Naive thymus-derived CD4-positive, alpha-beta T cell (primary cell): ENCODE results near the gene RIT2. TPM values are rescaled to one million over a fixed set of nuclear protein-coding genes. Genes with fewer than 3 reads are reported as not detected.

Source experiments
- ATAC-seq: fragments of 150-1000 bp; cut with Tn5 transposase; 2 replicates; pipeline ENCODE4 v1.10.0; 2021; ENCODE audit warnings: mild to moderate bottlenecking, moderate library complexity
- CTCF ChIA-PET: fragments of 350-600 bp; sonication (Branson Sonifier 250); formaldehyde crosslinking; loops from one replicate; lab custom pipeline; 2021; ENCODE audit warnings: antibody characterized with exemption; lab: Charles Lee
- POLR2A ChIA-PET: fragments of 350-600 bp; sonication (Branson Sonifier 250); formaldehyde crosslinking; loops from one replicate; lab custom pipeline; 2021; ENCODE audit warnings: antibody characterized with exemption, inconsistent platforms; lab: Charles Lee
- DNase-seq, 9 donors: peaks; one replicate each; pipeline versions ENCODE4 v3.0.0 to v3.0.0-alpha.2; 2020 to 2022; ENCODE audit warnings: mixed read lengths in 1 of 9
- H3K27ac ChIP-seq: one replicate; pipeline ENCODE4 v1.7.0; 2013; ENCODE audit warnings: mild to moderate bottlenecking, low read depth, low read length, moderate library complexity
- H3K27me3 ChIP-seq, 2 donors: one replicate each; pipeline ENCODE4 v1.7.0; 2013; ENCODE audit warnings: low read length in 2 of 2, mild to moderate bottlenecking in 2 of 2, moderate library complexity in 2 of 2; ENCODE audit not compliant: control insufficient read depth in 2 of 2, insufficient read depth in 2 of 2
- H3K36me3 ChIP-seq, 3 experiments: 1 replicate in 2 of 3; 2 replicates in 1 of 3; pipeline ENCODE4 v1.7.0; 2013; ENCODE audit warnings: low read length in 3 of 3, mild to moderate bottlenecking in 3 of 3, moderate library complexity in 1 of 3; ENCODE audit not compliant: insufficient read depth in 3 of 3, control insufficient read depth in 2 of 3
- H3K4me1 ChIP-seq, 2 donors: one replicate each; pipeline ENCODE4 v1.7.0; 2013; ENCODE audit warnings: low read length in 2 of 2, mild to moderate bottlenecking in 2 of 2, moderate library complexity in 1 of 2; ENCODE audit not compliant: control insufficient read depth in 2 of 2, insufficient read depth in 2 of 2
- H3K4me3 ChIP-seq: 2 replicates; pipeline ENCODE4 v1.7.0; 2013; ENCODE audit warnings: mild to moderate bottlenecking, low read length
- H3K9me3 ChIP-seq, 3 experiments: 1 replicate in 2 of 3; 2 replicates in 1 of 3; pipeline ENCODE4 v1.7.0; 2013; ENCODE audit warnings: low read length in 3 of 3; ENCODE audit not compliant: control insufficient read depth in 2 of 3
- H3K27ac Mint-ChIP-seq, 9 donors: one replicate each; pipeline ENCODE4 v1.8.0; 2020 to 2022; ENCODE audit warnings: mixed read lengths in 9 of 9, mild to moderate bottlenecking in 8 of 9, moderate library complexity in 5 of 9, inconsistent platforms in 2 of 9
- H3K27me3 Mint-ChIP-seq, 5 donors: one replicate each; pipeline ENCODE4 v1.8.0; 2021 to 2022; ENCODE audit warnings: mixed read lengths in 5 of 5, mild to moderate bottlenecking in 1 of 5
- H3K36me3 Mint-ChIP-seq, 5 donors: one replicate each; pipeline ENCODE4 v1.8.0; 2020 to 2022; ENCODE audit warnings: mixed read lengths in 5 of 5, mild to moderate bottlenecking in 3 of 5, inconsistent platforms in 1 of 5
- H3K4me1 Mint-ChIP-seq, 7 donors: one replicate each; pipeline ENCODE4 v1.8.0; 2020 to 2022; ENCODE audit warnings: mixed read lengths in 7 of 7, mild to moderate bottlenecking in 3 of 7, inconsistent platforms in 1 of 7
- H3K4me3 Mint-ChIP-seq, 10 donors: one replicate each; pipeline ENCODE4 v1.8.0; 2020 to 2022; ENCODE audit warnings: mild to moderate bottlenecking in 10 of 10, mixed read lengths in 10 of 10, moderate library complexity in 6 of 10, inconsistent platforms in 2 of 10
- H3K9me3 Mint-ChIP-seq, 11 donors: one replicate each; pipeline ENCODE4 v1.8.0; 2020 to 2022; ENCODE audit warnings: mixed read lengths in 11 of 11, mild to moderate bottlenecking in 4 of 11, inconsistent platforms in 1 of 11, moderate library complexity in 1 of 11
- intact Hi-C, 2 donors: fragments of 100-400 bp; cut with micrococcal nuclease; formaldehyde crosslinking; loops; one replicate each; pipeline ENCODE4 v1.15.1; 2023
- polyA plus RNA-seq, 2 donors: library from polyadenylated mRNA; unstranded; fragments of 300-500 nt; fragmentation: Illumina TruSeq; gene quantifications; one replicate each; pipeline ENCODE4 v1.2.3, GENCODE V29; 2021
- total RNA-seq, 6 experiments: library from RNA in 5 of 6; stranded (reverse) in 5 of 6; gene quantifications; 1 replicate in 5 of 6; 2 replicates in 1 of 6; pipeline ENCODE4 v1.2.3 and lab custom pipeline; 2021 to 2026

The RIT2 gene
- total and polyA plus RNA-seq, 7 experiments from 2014 or later = not detected

DNA sequence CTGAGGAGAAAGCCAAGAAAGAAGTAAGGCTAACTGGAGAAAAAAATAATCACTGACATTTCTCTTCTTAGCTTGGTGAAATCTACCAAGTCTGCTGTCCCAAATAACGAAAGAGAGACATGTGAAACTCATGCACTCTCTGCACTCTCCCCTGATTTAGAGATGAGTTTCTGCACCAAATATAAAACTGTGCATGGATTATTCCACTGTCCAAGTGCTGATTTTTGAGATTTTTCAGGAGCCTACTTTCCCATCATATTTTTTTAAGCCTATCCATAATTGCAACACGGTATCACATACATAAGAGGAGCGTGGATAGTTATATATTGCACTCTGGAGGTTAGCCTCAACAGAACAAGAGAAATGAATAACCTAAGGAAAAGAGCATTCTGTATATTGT lies 10.0 kb upstream of the RIT2 start:
- intact Hi-C loops = no loop called here
- H3K4me3 Mint-ChIP-seq = no peak overlapping the region
- ChIA-PET POLR2A (no interaction called here), CTCF (no interaction called here)
- no peaks in the 10 kb centered on the region for H3K27me3 Mint-ChIP-seq
- no peak overlapping the region for H3K27ac Mint-ChIP-seq
- DNase-seq (no peak), ATAC-seq (no peak)
- H3K36me3 ChIP-seq = no peaks in the 10 kb centered on the region
- H3K4me1 ChIP-seq = no peaks in the 10 kb centered on the region
- no peaks in the 10 kb centered on the region for H3K9me3 ChIP-seq
- no peaks in the 10 kb centered on the region for H3K27me3 ChIP-seq
- H3K36me3 Mint-ChIP-seq = no peaks in the 10 kb centered on the region
- H3K9me3 Mint-ChIP-seq = peaks cover 0 to 13% (median 1%) of the 10 kb centered on the region in 11 donors
- H3K4me3 ChIP-seq = no peak overlapping the region
- no peaks in the 10 kb centered on the region for H3K4me1 Mint-ChIP-seq
- no peak overlapping the region for H3K27ac ChIP-seq

DNA sequence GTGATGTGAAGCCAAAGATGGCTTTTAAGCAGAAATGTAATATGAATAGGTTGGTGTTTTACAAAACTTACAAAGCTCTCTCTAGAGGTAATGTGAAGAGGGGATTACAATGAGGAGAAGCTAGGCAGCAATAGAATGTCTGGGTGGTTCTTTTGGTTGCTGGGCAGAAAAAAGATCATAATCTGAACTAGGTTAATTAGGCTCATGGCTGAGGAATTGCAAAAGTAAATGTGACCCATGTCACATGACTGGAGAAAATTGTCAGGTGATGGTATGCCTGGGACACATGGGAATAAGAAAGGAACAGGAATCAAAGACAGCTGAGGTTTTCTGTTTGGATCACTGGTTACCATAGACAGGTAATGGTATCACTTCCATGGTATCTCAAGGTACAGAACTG lies 7.5 kb upstream of the RIT2 start:
- DNase-seq (no peak), ATAC-seq (no peak)
- Mint-ChIP-seq H3K27me3 (no peaks in the 10 kb centered on the region), H3K4me3 (no peak overlapping the region), H3K9me3 (peaks cover 0 to 14% (median 2%) of the 10 kb centered on the region in 11 donors), H3K4me1 (no peaks in the 10 kb centered on the region), H3K36me3 (no peaks in the 10 kb centered on the region), H3K27ac (no peak overlapping the region)
- H3K4me1 ChIP-seq = no peaks in the 10 kb centered on the region
- no peak overlapping the region for H3K27ac ChIP-seq
- no peak overlapping the region for H3K4me3 ChIP-seq
- no peaks in the 10 kb centered on the region for H3K27me3 ChIP-seq
- intact Hi-C loops = no loop called here
- no peaks in the 10 kb centered on the region for H3K36me3 ChIP-seq
- no peaks in the 10 kb centered on the region for H3K9me3 ChIP-seq
- CTCF ChIA-PET = no interaction called here
- POLR2A ChIA-PET = no interaction called here

DNA sequence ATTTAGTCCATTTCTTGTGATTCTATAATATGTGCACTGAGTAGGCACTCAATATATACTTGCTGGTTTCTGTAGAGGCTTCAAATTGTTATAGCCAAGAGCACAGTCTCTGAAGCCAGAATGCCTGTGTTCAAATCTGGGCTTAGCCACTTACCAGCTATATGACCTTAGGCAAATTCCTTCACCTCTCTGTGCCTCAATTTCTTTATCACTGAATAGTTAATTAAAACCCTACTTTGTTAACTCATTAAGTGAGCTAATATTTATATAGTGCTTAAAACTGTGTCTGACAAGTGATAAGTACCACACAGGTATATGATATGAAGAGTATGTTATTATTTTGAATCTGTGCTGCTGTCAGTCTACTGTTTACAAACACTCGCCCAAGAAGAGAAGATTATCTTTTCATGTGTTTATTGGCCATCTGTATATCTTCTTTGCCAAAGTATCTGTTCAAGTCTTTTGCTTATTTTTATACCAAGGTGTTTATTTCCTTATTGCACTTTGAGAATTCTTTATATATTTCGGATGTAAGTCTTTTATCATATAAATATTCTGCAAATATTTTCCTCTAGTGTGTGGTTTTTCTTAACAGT lies 1.3 kb upstream of the RIT2 start:
- H3K27me3 Mint-ChIP-seq = no peaks in the 10 kb centered on the region
- DNase-seq (no peak), ATAC-seq (no peak)
- no peak overlapping the region for H3K27ac ChIP-seq
- no peaks in the 10 kb centered on the region for H3K4me1 Mint-ChIP-seq
- H3K27ac Mint-ChIP-seq = no peak overlapping the region
- peaks cover 0 to 22% (median 0%) of the 10 kb centered on the region in 11 donors for H3K9me3 Mint-ChIP-seq
- no peaks in the 10 kb centered on the region for H3K36me3 Mint-ChIP-seq
- H3K9me3 ChIP-seq = no peaks in the 10 kb centered on the region
- H3K4me1 ChIP-seq = no peaks in the 10 kb centered on the region
- intact Hi-C loops = no loop called here
- no peak overlapping the region for H3K4me3 Mint-ChIP-seq
- H3K4me3 ChIP-seq = no peak overlapping the region
- POLR2A ChIA-PET = no interaction called here
- H3K36me3 ChIP-seq = no peaks in the 10 kb centered on the region
- no peaks in the 10 kb centered on the region for H3K27me3 ChIP-seq
- CTCF ChIA-PET = no interaction called here

GRCh38 chr18:43113220-43113895 lies 2.1 kb downstream of the RIT2 start:
- H3K27me3 Mint-ChIP-seq = no peaks in the 10 kb centered on the region
- no peak overlapping the region for H3K4me3 ChIP-seq
- CTCF ChIA-PET = no interaction called here
- no peak overlapping the region for H3K27ac Mint-ChIP-seq
- ATAC-seq = no peak
- H3K36me3 Mint-ChIP-seq = no peaks in the 10 kb centered on the region
- no peaks in the 10 kb centered on the region for H3K4me1 Mint-ChIP-seq
- H3K4me3 Mint-ChIP-seq = no peak overlapping the region
- no peak for DNase-seq
- H3K4me1 ChIP-seq = no peaks in the 10 kb centered on the region
- POLR2A ChIA-PET = no interaction called here
- intact Hi-C loops = no loop called here
- no peak overlapping the region for H3K27ac ChIP-seq
- H3K9me3 ChIP-seq = no peaks in the 10 kb centered on the region
- H3K9me3 Mint-ChIP-seq = peaks cover 0 to 12% (median 2%) of the 10 kb centered on the region in 11 donors
- no peaks in the 10 kb centered on the region for H3K36me3 ChIP-seq
- no peaks in the 10 kb centered on the region for H3K27me3 ChIP-seq

- Histone ChIP-seq H3K36me3 (no peaks in the 10 kb centered on the region), H3K4me3 (no peak overlapping the region), H3K4me1 (no peaks in the 10 kb centered on the region), H3K27me3 (no peaks in the 10 kb centered on the region), H3K9me3 (no peaks in the 10 kb centered on the region), H3K27ac (no peak overlapping the region)
- Mint-ChIP-seq H3K27ac (no peak overlapping the region), H3K4me3 (no peak overlapping the region), H3K36me3 (no peaks in the 10 kb centered on the region), H3K4me1 (no peaks in the 10 kb centered on the region), H3K9me3 (peaks cover 0 to 10% (median 2%) of the 10 kb centered on the region in 11 donors), H3K27me3 (no peaks in the 10 kb centered on the region)
- POLR2A ChIA-PET = no interaction called here
- DNase-seq (no peak), ATAC-seq (no peak)
- intact Hi-C loops = no loop called here
- CTCF ChIA-PET = no interaction called here
Measured at GRCh38 chr18:43108882-43109281, 6.6 kb downstream of the RIT2 start.

DNA sequence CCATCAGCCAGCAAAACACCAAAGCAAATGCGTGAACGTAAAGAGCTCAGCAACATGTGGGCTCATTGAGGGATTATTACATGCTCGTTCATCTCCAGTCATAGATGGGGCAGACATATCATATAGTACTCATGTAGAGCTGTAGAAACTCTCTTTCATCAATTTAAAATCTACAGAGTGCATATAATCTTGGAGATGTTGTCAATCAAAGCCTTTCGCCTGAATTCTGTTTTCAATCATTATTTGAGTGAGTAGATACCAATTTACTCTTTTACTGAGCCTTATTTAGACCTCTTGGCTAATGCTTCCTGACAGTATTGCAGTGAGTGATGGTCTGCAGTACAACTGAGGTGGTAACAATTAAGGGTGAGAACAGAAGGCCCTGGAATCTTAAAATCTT lies 7.0 kb downstream of the RIT2 start:
- no peak overlapping the region for H3K27ac Mint-ChIP-seq
- H3K4me1 ChIP-seq = no peaks in the 10 kb centered on the region
- ChIA-PET CTCF (no interaction called here), POLR2A (no interaction called here)
- H3K4me3 Mint-ChIP-seq = no peak overlapping the region
- no peak for DNase-seq
- no peaks in the 10 kb centered on the region for H3K36me3 Mint-ChIP-seq
- H3K9me3 ChIP-seq = no peaks in the 10 kb centered on the region
- H3K27me3 Mint-ChIP-seq = no peaks in the 10 kb centered on the region
- intact Hi-C loops = no loop called here
- no peak overlapping the region for H3K4me3 ChIP-seq
- peaks cover 0 to 14% (median 2%) of the 10 kb centered on the region in 11 donors for H3K9me3 Mint-ChIP-seq
- no peaks in the 10 kb centered on the region for H3K27me3 ChIP-seq
- no peak overlapping the region for H3K27ac ChIP-seq
- H3K4me1 Mint-ChIP-seq = no peaks in the 10 kb centered on the region
- no peaks in the 10 kb centered on the region for H3K36me3 ChIP-seq
- no peak for ATAC-seq

DNA sequence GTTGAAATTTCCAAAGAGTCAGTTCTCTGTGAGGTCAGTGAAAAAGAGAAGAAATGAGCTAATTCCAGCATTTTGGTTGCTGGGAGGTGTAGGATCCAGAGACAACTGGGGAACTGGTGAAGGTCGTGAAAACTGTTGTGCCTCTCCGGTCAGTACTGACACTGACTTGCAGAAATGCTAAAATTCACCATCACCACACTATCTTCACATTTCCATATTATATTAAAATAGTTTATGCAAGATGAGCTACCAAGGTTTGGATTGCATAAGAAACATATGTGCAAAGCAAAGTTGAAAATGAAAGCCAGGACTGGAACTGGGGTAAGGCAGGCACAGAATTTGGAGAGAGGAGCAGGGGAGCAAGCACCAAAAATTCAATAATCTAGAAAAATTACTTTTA lies 21.8 kb downstream of the RIT2 start:
- CTCF ChIA-PET = no interaction called here
- H3K4me3 ChIP-seq = no peak overlapping the region

More for the DNA sequence above, 21.8 kb downstream of the RIT2 start:
- H3K9me3 Mint-ChIP-seq = peaks cover 0 to 14% (median 3%) of the 10 kb centered on the region in 11 donors
- ATAC-seq (no peak), DNase-seq (no peak)
- H3K4me1 ChIP-seq = no peaks in the 10 kb centered on the region
- H3K27ac ChIP-seq = no peak overlapping the region
- no peaks in the 10 kb centered on the region for H3K27me3 ChIP-seq
- H3K9me3 ChIP-seq = no peaks in the 10 kb centered on the region
- no peaks in the 10 kb centered on the region for H3K4me1 Mint-ChIP-seq
- no peak overlapping the region for H3K4me3 Mint-ChIP-seq
- no peaks in the 10 kb centered on the region for H3K27me3 Mint-ChIP-seq
- POLR2A ChIA-PET = no interaction called here
- no peaks in the 10 kb centered on the region for H3K36me3 Mint-ChIP-seq
- intact Hi-C loops = no loop called here
- no peaks in the 10 kb centered on the region for H3K36me3 ChIP-seq
- no peak overlapping the region for H3K27ac Mint-ChIP-seq
